8988T (cell line): ENCODE results near the gene SLC38A9.
"Not testable (repeated sequence)": the region's sequence is repeated elsewhere in the genome, so short reads cannot be mapped to it uniquely, and the experiment has no call there.

Experiments used
- DNase-seq: peaks from one replicate; pipeline ENCODE4 v3.0.0; 2011

SLC38A9 gene

GRCh38 chr5:55712023-55712859 lies at the start of gene SLC38A9:
TSS of gene SLC38A9 (minus strand) at chr5:55712324. CDS start at chr5:55697958, 14,366 bp downstream.
- peak; percentile 73 for DNase-seq

- DNase-seq: not testable (repeated sequence)
Observed at GRCh38 chr5:55761721-55762120, 49.6 kb upstream of the SLC38A9 start.

- no peak for DNase-seq
Observed at GRCh38 chr5:55758714-55759113, 46.6 kb upstream of the SLC38A9 start.

- DNase-seq: no peak
Observed at GRCh38 chr5:55758231-55758630, 46.1 kb upstream of the SLC38A9 start.

DNA sequence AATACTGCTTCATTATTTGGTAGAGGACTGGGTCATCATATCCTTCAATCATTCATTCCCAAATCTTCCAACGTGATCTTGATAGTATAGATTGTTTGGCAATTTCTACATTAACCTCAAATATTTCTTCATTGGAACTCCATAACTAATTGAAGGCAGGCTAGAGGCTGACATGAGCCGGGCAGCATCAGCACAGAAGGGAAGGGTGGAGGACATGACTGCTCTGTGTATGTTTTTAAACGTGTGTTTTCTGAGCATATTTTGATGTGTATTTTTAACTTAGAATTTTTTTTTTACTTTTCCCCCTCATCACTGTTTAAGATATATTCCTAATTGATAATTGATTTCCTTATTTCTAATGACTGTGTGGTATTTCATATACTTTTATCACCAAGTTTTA lies 38.4 kb upstream of the SLC38A9 start:
- no peak for DNase-seq

DNA sequence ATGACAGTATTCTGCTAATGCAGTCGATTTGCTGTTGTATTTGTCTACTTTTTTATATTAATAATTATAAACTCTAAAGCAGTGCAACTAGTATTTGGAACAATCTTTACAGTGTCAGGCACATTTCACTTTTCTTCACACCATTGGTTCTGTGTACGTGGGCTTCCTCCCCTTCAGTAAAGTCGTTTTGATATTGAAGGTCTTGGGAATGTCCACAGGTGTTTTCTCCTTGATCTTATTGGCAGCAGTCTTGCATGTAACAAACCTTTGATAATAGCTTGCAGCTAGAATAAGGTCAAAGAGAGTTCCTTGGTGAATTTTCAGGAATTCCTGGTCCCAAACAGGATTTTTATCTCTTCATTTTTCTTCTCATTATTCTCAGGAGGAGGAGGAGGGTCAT lies 37.9 kb upstream of the SLC38A9 start:
- DNase-seq: no peak

DNA sequence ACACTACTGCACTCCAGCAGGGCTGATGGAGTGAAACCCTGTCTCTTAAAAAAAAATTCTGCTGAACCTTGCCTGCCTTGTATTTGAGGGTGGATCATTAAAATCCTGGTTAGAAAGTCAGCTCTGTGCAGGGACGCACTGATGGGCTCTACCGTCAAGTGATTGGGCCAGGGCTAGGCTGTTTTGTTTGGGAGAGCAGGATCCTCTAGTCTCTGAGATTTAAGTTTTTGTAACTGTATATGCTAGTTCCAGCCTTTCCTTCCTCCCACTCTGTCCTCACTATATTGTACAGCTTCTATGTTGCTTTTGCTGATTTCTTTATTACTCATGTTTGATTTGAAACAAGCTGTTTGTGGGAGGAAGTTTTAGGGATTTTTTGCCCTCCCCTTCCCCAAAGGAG lies 37.3 kb upstream of the SLC38A9 start:
- DNase-seq: no peak

GRCh38 chr5:55747778-55748318 lies 35.7 kb upstream of the SLC38A9 start:
- no peak for DNase-seq

DNA sequence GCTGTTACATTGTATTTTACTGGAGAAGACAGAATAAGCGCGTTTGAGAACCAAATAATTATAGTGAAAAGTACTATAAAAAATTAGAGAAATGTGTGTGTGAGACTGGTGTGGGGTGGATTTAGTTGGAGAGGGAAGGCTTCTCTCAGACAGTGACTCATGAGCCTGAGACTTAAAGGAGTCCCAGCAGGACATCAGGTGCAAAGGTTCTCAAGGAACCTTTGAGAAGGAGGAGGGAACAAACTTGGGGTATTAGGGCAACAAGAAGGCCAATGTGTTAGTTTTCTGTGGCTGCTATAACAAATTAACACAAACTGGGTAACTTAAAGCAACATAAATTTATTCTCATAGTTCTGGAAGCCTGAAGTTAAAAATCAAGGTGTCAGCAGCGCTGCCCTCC lies 30.7 kb upstream of the SLC38A9 start:
- no peak for DNase-seq

GRCh38 chr5:55737793-55738192 lies 25.7 kb upstream of the SLC38A9 start, which contains the start of gene DDX4:
TSS of gene DDX4 (plus strand) at chr5:55738061. CDS start at chr5:55738964, 903 bp downstream.
- no peak for DNase-seq

DNA sequence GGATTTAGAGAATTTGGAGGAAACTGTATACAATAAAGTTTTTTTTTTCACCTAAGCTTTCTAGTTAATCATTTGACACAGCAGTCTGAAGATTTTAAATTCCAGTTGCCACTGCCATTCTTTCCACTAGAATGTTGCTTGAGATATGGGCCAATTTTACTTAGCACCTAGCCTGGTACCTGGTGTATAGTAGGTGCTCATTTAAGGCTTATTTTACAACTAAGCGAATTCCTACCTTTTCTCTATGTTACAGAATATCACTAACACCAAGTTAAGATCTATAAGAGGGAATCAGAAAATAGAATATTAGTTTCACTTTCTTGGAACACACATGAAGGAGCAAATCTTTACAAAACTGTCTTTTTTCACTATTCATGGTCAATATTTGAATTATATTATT lies 22.5 kb upstream of the SLC38A9 start:
- no peak for DNase-seq

- no peak for DNase-seq
Observed at GRCh38 chr5:55732585-55732984, 20.5 kb upstream of the SLC38A9 start.

DNA sequence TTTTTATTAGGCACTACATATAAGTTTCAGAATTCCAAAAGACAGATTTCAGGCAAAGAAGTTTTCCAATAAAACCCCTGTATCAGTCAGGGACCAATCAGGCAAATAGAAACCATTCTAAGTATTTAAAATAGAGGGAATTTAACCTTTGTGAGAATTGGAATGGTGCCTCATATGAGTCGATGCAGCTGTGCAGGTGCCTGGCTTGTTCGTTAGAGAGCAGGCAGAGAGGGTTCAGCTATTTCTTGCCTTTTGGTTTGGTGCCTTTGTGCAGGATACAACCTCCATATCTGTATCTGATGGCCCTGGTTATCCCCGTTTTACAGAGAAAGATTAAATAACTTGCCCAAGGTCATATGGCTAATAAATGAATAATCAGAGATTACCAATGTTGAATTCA lies 19.7 kb upstream of the SLC38A9 start:
- no peak for DNase-seq

GRCh38 chr5:55724281-55724680 lies 12.2 kb upstream of the SLC38A9 start:
- no peak for DNase-seq

GRCh38 chr5:55720188-55720703 lies 8.1 kb upstream of the SLC38A9 start:
- DNase-seq: no peak

DNA sequence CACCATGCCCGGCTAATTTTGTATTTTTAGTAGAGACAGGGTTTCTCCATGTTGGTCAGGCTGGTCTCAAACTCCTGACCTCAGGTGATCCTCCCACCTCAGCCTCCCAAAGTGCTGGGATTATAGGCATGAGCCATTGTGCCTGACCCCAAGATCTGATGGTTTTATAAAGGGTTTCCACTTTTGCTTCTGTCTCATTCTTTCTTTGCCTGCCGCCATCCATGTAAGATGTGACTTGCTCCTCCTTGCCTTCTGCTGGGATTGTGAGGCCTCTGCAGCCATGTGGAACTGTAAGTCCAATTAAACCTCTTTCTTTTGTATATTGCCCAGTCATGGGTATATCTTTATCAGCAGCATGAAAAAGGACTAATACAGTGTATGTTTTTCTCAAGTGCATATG lies 6.9 kb upstream of the SLC38A9 start:
- DNase-seq: not testable (repeated sequence)

- no peak for DNase-seq
Observed at GRCh38 chr5:55715519-55716078, 3.5 kb upstream of the SLC38A9 start.

DNA sequence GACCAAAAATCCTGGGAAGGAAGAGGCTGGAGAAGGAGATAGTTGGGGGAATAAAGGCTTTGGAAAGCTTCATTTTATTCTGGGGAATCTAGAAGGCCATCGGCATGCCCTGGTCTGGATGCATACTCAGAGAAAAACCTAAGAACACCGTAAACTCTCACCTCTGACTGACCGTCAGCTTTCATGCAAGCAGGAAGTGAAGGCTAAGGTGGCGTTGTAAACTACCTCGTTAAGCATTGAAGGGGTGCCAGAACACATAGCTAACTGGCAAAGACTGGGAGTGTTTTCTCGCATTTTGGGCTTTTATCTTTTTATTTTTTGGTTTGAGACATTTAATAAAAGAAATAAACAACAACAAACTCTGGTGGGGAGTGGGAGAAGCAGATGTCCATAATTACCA lies 2.6 kb upstream of the SLC38A9 start:
- DNase-seq: no peak

GRCh38 chr5:55714339-55714738 lies 2.2 kb upstream of the SLC38A9 start:
- no peak for DNase-seq

DNA sequence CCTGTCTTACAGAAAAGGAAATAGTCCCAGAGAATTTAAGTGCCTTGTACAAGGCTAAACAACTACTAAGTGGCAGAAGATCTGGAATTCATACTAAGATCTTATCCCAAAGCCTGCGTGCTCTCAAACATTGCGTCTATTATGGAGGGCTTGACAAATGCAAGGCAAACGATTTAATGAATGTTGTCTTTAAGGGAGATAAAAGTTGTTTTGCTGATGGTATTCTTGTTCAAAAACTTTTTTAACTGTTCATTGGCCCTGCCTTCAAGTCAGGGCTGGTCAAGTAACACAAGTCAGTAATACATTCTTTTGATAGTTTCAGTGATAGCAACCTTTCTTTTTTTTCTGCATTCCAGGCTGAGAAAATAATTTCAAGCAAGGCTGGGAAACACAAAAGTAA lies 1.7 kb upstream of the SLC38A9 start:
- DNase-seq: no peak

- DNase-seq: no peak
Observed at GRCh38 chr5:55711507-55712022, 559 bp downstream of the SLC38A9 start.

- no peak for DNase-seq
Observed at GRCh38 chr5:55708732-55709131, 3.4 kb downstream of the SLC38A9 start.

DNA sequence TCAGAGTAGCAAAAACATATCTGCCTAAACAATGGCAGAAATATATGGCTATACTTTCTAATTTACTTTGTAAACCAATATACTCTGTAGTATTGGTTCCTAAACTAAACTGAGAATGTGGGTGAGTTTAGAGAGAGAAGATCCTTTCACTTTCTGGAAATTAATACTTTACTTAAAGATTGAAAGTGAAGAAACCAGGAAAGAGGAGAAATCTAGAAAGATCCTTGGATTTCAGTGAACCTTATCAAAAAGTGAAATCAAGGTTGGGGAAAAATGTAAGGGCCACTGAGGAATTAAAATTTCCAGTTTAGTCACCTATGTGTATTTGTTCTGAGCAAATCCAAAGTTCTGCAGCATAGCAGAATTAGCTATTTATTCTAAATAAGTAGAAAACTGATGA lies 5.9 kb downstream of the SLC38A9 start:
- DNase-seq: no peak
